Glutamatergic neuron (in vitro differentiated cells): ENCODE measurements around the gene THAP11. TPM values are rescaled to one million over a fixed set of nuclear protein-coding genes. Genes with fewer than 3 reads are reported as not detected.
A peak's percentile ranks its signal among the peaks of the same experiment; 100 is the strongest.

Experiments used
- DNase-seq: peaks from one replicate; pipeline ENCODE4 v3.0.0; 2022
- H3K27ac Mint-ChIP-seq: one replicate; pipeline ENCODE4 v1.8.0; 2020; ENCODE audit warnings: mild to moderate bottlenecking, mixed read lengths, inconsistent platforms; ENCODE audit not compliant: unreplicated experiment
- H3K27me3 Mint-ChIP-seq: one replicate; pipeline ENCODE4 v1.8.0; 2020; ENCODE audit warnings: mild to moderate bottlenecking, moderate library complexity, mixed read lengths, inconsistent platforms; ENCODE audit not compliant: unreplicated experiment
- H3K36me3 Mint-ChIP-seq: one replicate; pipeline ENCODE4 v1.8.0; 2020; ENCODE audit warnings: mild to moderate bottlenecking, mixed read lengths, inconsistent platforms; ENCODE audit not compliant: unreplicated experiment
- H3K4me1 Mint-ChIP-seq: one replicate; pipeline ENCODE4 v1.8.0; 2020; ENCODE audit warnings: mild to moderate bottlenecking, low read depth, mixed read lengths, inconsistent platforms; ENCODE audit not compliant: unreplicated experiment
- H3K4me3 Mint-ChIP-seq: one replicate; pipeline ENCODE4 v1.8.0; 2020; ENCODE audit warnings: mild to moderate bottlenecking, mixed read lengths, inconsistent platforms; ENCODE audit not compliant: unreplicated experiment
- H3K9me3 Mint-ChIP-seq: one replicate; pipeline ENCODE4 v1.8.0; 2020; ENCODE audit warnings: mild to moderate bottlenecking, moderate library complexity, mixed read lengths, inconsistent platforms; ENCODE audit not compliant: unreplicated experiment
- long read RNA-seq: library from polyadenylated mRNA; unstranded; transcript quantifications from one replicate; pipeline ENCODE4 v2.0.0, GENCODE V29; 2020; ENCODE audit not compliant: unreplicated experiment
- total RNA-seq: library from RNA; stranded (reverse); fragmentation: NEBNext Ultra II Directional; extraction: Animal tissue kit (Norgen Biotek cat#: 25700); gene quantifications from one replicate; pipeline ENCODE4 v1.2.1, GENCODE V29; 2021; ENCODE audit not compliant: unreplicated experiment
- TF ChIP-seq, protein P1 (sequence below): fragments of 200-600 bp; sonication (generic); IDR thresholded peaks from one replicate; pipeline ENCODE4 v1.5.0; 2021; ENCODE audit not compliant: partially characterized antibody, unreplicated experiment

Gene THAP11
- total RNA-seq = 23.1 TPM
- long read RNA-seq, transcript THAP11-201 (1 exons, 2,114 nt) = major isoform, 5 of 6 reads
- long read RNA-seq, partial matches to known transcripts = 0 of 6 reads
- long read RNA-seq, other reads (novel, unspliced or antisense) = 1 of 6 reads

DNA sequence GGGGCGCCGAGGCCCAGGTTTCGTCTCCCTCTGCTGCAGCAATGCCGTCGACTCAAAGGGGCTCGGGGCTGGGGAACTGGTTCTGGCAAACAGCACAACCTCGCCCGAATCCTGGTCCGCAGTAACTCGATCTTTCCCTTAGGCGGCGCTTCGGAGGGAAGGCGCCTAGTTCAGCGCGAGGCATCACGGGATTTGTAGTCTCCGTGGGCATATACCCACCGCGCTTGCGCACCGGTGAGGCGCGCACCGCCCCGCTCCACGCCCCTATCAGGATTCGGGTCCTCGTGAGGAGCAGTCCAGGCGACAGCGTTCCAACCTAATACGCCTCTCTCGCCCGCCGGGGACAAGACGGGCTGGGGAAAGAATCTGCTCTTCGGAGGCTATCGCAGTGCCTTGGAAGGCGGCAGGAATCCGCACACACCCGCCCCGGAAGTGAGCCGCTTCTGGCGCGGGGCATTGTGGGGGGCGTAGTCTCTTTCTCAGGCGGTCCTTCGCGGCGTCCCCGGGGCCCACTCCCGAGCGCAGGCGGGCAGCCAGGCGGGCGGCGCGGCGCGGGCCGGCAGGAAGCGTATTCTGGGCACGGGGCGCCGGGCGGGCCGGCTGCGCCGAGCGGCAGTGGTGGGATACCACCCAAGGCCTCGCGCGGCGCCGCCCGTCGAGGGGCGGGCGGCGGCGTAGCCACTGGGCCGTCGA, at the start of gene THAP11:
Gene THAP11 (plus strand): TSS at position 505 of the 693 bp plus-strand sequence. CDS start 235 bp downstream, outside the sequence.
- H3K4me3 Mint-ChIP-seq = peak within 1 kb of the TSS; percentile 97
- peaks cover 26% of the 10 kb centered on the region for H3K4me1 Mint-ChIP-seq
- TF ChIP-seq, protein P1, sequence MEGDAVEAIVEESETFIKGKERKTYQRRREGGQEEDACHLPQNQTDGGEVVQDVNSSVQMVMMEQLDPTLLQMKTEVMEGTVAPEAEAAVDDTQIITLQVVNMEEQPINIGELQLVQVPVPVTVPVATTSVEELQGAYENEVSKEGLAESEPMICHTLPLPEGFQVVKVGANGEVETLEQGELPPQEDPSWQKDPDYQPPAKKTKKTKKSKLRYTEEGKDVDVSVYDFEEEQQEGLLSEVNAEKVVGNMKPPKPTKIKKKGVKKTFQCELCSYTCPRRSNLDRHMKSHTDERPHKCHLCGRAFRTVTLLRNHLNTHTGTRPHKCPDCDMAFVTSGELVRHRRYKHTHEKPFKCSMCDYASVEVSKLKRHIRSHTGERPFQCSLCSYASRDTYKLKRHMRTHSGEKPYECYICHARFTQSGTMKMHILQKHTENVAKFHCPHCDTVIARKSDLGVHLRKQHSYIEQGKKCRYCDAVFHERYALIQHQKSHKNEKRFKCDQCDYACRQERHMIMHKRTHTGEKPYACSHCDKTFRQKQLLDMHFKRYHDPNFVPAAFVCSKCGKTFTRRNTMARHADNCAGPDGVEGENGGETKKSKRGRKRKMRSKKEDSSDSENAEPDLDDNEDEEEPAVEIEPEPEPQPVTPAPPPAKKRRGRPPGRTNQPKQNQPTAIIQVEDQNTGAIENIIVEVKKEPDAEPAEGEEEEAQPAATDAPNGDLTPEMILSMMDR = peak; percentile 89
- peak; percentile 95 for DNase-seq
- no peaks in the 10 kb centered on the region for H3K36me3 Mint-ChIP-seq
- H3K27me3 Mint-ChIP-seq = peaks cover 5% of the 10 kb centered on the region
- peaks cover 11% of the 10 kb centered on the region for H3K9me3 Mint-ChIP-seq
- peak within 1 kb of the TSS; percentile 95 for H3K27ac Mint-ChIP-seq

DNA sequence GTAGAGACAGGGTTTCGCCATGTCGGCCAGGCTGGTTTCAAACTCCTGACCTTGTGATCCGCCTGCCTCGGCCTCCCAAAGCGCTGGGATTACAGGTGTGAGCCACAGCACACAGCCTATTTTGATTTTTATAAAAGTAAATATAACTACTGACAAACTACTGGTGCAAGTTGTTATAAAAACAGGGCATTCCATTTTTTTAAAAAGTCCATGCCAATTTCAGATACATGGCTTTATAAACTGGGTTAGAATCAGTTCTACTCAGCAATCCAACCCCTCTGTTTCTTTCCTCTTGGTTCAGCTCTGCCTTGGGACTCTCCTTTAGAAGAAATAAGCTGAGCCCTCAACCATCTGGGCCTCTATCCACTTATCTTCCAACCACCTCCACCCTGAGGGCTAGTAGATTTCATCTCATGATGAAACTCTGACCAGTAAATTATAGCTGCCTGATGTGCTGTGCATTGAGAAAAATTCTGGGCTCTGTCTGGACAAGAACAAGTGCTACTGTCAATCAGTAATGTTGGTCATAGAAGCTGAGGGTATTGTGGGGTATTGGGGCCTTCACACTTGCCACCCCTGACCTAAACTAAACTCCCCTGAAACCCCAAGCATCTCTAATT, 45.9 kb upstream of the THAP11 start:
- Mint-ChIP-seq H3K4me1 (peaks cover 22% of the 10 kb centered on the region), H3K36me3 (no peaks in the 10 kb centered on the region), H3K4me3 (no peak overlapping the region), H3K27me3 (peaks cover 3% of the 10 kb centered on the region), H3K9me3 (no peaks in the 10 kb centered on the region), H3K27ac (no peak overlapping the region)
- no peak for DNase-seq
- TF ChIP-seq, protein P1 = no peak

DNA sequence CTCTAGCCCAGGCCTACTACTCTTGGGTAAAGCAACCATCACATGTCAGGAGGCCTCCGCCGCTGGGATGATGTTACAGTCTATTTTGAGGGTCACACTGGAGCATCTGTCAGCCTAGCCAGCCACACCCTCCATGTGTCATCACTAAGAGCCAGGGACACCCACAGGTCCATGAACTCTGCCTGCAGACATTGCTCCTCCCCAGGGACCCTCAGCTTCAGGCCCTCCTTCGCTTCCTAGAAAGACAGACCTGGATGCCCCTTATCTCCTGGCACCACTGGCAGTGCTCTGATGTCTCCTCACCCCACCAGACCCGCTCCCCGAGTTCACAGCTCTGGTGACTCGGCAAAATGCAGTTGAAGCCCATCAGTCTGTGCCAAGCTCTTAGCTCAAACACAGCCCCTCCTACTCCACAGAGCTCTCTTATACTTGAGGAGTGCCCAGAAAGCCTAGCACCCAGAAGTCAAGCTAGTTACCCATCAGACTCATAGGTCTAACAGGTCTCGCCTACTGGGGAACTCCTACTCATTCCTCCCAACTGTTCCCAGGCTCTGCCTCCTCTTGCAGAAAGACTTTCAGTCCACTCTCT, 41.7 kb upstream of the THAP11 start:
- TF ChIP-seq, protein P1 = no peak
- peaks cover 3% of the 10 kb centered on the region for H3K27me3 Mint-ChIP-seq
- H3K9me3 Mint-ChIP-seq = peaks cover 5% of the 10 kb centered on the region
- H3K36me3 Mint-ChIP-seq = no peaks in the 10 kb centered on the region
- peak overlapping the region; percentile 35 for H3K4me3 Mint-ChIP-seq
- peak; percentile 52 for DNase-seq
- peak overlapping the region; percentile 89 for H3K27ac Mint-ChIP-seq
- peaks cover 30% of the 10 kb centered on the region for H3K4me1 Mint-ChIP-seq

DNA sequence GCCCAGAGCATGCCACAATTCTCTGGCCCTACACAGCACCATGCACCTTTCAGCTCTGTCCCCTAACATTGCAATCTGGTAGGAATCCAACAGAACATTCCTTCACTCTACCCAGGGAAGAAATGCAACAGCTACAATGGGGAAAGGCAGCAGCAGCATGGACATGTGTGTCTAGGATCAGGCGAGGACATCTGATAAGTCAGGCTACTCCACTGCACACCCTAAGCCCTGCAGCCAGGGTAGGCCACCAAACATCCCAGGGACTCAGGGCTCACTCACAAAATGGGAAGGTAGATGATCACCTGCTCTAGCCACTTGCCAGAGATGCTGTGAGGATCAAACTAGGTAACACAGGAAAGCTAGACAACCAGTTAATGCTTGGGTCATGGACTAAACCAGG, 40.9 kb upstream of the THAP11 start:
- Mint-ChIP-seq H3K4me3 (peak overlapping the region; percentile 35), H3K36me3 (no peaks in the 10 kb centered on the region), H3K4me1 (peaks cover 32% of the 10 kb centered on the region), H3K27me3 (peaks cover 3% of the 10 kb centered on the region), H3K27ac (no peak overlapping the region), H3K9me3 (peaks cover 6% of the 10 kb centered on the region)
- DNase-seq = no peak
- TF ChIP-seq, protein P1 = no peak
